GM19324 (cell line): ENCODE data around the gene PPP1R3D.
"Not testable (repeated sequence)": the region's sequence is repeated elsewhere in the genome, so short reads cannot be mapped to it uniquely, and the experiment has no call there.

Experiments
- ATAC-seq: cut with Tn5 transposase; IDR thresholded peaks from one replicate; pipeline ENCODE4 v1.9.1; 2021; ENCODE audit warnings: mild to moderate bottlenecking, moderate library complexity; ENCODE audit not compliant: unreplicated experiment, low FRiP score

PPP1R3D gene

GRCh38 chr20:59925899-59926298 lies 14.2 kb downstream of the PPP1R3D start:
- ATAC-seq = no peak

- no peak for ATAC-seq
Observed at GRCh38 chr20:59925359-59925758, 14.7 kb downstream of the PPP1R3D start.

- ATAC-seq = no peak
Observed at GRCh38 chr20:59923514-59923913, 16.6 kb downstream of the PPP1R3D start.

DNA sequence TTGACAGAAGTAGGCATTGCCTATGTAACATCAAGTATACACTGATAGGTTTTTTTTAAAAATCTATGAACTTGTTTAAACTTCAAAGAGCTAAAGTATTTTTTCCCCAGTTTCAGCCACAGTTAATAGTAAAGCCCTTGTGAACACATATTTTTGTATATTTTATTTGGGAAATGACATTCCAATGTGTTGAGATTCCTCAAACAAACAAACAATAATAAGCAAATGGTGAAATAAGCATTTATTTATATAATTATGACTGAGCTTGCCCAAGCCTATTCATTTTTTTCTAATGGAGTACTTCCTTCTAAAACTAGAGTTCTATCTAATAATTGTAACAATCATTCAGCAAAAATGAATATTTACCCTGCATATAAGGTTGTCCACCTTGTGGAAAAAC lies 19.2 kb downstream of the PPP1R3D start:
- ATAC-seq = no peak

DNA sequence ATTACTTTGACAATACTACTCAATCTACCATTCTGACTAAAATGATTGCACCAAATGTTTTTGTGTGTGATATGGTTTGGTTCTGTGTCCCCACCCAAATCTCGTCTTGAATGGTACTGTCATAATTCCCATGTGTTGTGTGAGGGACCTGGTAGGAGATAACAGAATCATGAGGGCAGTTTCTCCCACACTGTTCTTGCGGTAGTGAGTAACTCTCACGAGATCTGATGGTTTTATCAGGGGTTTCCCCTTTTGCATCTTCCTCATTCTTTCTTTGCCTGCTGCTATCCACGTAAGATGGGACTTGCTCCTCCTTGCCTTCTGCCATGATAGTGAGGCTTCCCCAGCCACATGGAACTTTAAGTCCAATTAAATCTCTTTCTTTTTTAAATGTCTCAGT lies 27.5 kb downstream of the PPP1R3D start:
- no peak for ATAC-seq

GRCh38 chr20:59911041-59911440 lies 29.1 kb downstream of the PPP1R3D start:
- no peak for ATAC-seq

GRCh38 chr20:59908855-59909254 lies 31.2 kb downstream of the PPP1R3D start:
- no peak for ATAC-seq

- ATAC-seq = no peak
Observed at GRCh38 chr20:59903621-59904020, 36.5 kb downstream of the PPP1R3D start.

DNA sequence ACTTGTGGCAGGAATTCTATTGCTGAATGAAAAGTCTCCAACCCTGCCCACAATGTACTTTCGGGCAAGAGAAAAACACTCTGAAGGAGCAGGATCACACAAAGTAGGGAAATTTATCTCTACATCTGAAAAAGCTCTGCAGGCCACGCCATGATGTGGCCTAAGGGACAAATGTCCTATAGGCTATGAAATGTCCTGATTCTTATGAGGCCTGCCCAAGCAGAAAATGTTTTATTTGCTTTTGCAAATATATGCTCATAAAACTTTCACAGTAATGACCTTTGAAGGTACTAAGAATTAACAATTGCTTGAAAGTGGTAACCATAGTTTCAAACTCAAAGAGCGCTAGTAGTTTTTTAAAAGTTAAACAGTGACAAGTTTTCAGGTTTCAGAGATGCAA lies 37.6 kb downstream of the PPP1R3D start:
- no peak for ATAC-seq

DNA sequence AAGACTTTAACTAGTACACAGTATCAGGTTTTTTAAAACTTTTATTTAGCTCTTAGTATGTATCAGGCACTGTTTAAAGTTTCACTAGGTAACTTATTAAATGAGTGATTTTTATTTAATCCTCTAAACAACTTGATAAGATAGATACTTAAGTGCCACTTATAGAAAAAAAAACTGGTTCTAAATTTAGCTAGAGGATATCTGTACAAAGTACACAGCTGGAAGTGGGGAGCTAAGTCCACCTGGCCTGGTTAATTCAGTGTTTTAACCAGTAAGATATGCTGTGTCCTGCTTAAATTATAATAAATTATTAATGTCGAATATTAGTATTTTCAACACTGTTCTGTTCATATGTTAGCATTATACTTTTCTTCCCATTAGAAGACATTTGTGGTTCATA lies 44.2 kb downstream of the PPP1R3D start:
- ATAC-seq = no peak

DNA sequence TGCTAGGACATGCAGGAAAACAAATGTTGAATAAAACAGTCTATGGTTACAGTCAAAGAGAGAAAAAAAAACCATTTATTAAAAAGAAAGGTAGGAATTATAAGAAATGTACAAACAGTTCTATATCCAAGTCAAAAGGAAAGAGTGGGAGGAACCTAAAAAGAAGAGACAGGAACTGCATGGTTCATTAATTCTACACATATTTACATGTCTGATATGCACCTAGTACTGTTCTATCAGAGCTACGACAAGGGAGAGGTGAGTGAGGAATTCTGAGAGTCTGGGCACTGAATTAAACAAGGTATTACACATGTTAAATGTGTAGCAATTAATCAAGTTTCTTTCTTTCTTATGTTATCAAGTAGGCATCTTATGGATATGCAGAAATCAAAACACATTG lies 48.5 kb downstream of the PPP1R3D start:
- ATAC-seq = no peak

- not testable (repeated sequence) for ATAC-seq
Observed at GRCh38 chr20:59890035-59890434, 50.1 kb downstream of the PPP1R3D start.

DNA sequence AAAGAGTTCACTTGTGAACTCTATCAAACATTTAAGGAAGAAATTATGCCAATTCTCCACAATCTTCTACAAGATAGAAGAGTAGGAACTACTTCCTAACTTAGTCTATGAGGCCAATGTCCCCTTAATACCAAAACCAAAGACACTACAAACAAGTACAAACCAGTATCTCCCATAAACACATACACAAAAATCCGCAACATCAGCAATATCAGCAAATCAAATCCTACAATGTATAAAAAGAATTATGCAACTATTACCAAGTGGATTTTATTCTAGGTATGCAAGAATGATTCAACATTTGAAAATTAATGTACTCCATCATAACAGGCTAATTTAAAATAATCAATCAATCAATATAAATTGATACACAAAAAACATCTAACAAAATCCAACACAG lies 52.1 kb downstream of the PPP1R3D start:
- ATAC-seq = no peak
